ENCODE results near the gene TRAPPC12.

The TRAPPC12 gene

GRCh38 chr2:3426615-3427014, 47.1 kb downstream of the TRAPPC12 start:
- Histone ChIP-seq H3K27me3 (replicated peaks; ENCODE audit: control insufficient read depth, insufficient read depth, low read length) (no peaks in the 10 kb centered on the region), H3K4me3 (ENCODE audit: low read length) (no peak overlapping the region), H3K36me3 (ENCODE audit: control insufficient read depth, insufficient read depth, low read length, severe bottlenecking) (peaks cover 65% of the 10 kb centered on the region), H3K9me3 (ENCODE audit: control insufficient read depth, low read length) (no peaks in the 10 kb centered on the region), H3K9ac (ENCODE audit: low read length) (no peak overlapping the region), H3K4me1 (ENCODE audit: control insufficient read depth, insufficient read depth, low read length) (peaks cover 20% of the 10 kb centered on the region)
- DNase-seq (ENCODE audit: low read depth), result no peak

GRCh38 chr2:3427272-3427671, 47.8 kb downstream of the TRAPPC12 start:
- no peak overlapping the region for H3K9ac ChIP-seq (ENCODE audit: low read length)
- H3K36me3 ChIP-seq (ENCODE audit: control insufficient read depth, insufficient read depth, low read length, severe bottlenecking), result peaks cover 64% of the 10 kb centered on the region
- H3K4me1 ChIP-seq (ENCODE audit: control insufficient read depth, insufficient read depth, low read length), result peaks cover 20% of the 10 kb centered on the region
- no peaks in the 10 kb centered on the region for H3K9me3 ChIP-seq (ENCODE audit: control insufficient read depth, low read length)
- no peaks in the 10 kb centered on the region for H3K27me3 ChIP-seq (replicated peaks; ENCODE audit: control insufficient read depth, insufficient read depth, low read length)
- DNase-seq (ENCODE audit: low read depth), result no peak
- H3K4me3 ChIP-seq (ENCODE audit: low read length), result no peak overlapping the region

- H3K9me3 ChIP-seq (ENCODE audit: control insufficient read depth, low read length), result no peaks in the 10 kb centered on the region
- no peak overlapping the region for H3K4me3 ChIP-seq (ENCODE audit: low read length)
- H3K9ac ChIP-seq (ENCODE audit: low read length), result no peak overlapping the region
- peaks cover 63% of the 10 kb centered on the region for H3K36me3 ChIP-seq (ENCODE audit: control insufficient read depth, insufficient read depth, low read length, severe bottlenecking)
- peaks cover 20% of the 10 kb centered on the region for H3K4me1 ChIP-seq (ENCODE audit: control insufficient read depth, insufficient read depth, low read length)
- DNase-seq (ENCODE audit: low read depth), result no peak
- no peaks in the 10 kb centered on the region for H3K27me3 ChIP-seq (replicated peaks; ENCODE audit: control insufficient read depth, insufficient read depth, low read length)
Measured at GRCh38 chr2:3428577-3428976, 49.1 kb downstream of the TRAPPC12 start.

- Histone ChIP-seq H3K9me3 (ENCODE audit: control insufficient read depth, low read length) (no peaks in the 10 kb centered on the region), H3K36me3 (ENCODE audit: control insufficient read depth, insufficient read depth, low read length, severe bottlenecking) (peaks cover 62% of the 10 kb centered on the region), H3K9ac (ENCODE audit: low read length) (no peak overlapping the region), H3K4me3 (ENCODE audit: low read length) (no peak overlapping the region), H3K27me3 (replicated peaks; ENCODE audit: control insufficient read depth, insufficient read depth, low read length) (no peaks in the 10 kb centered on the region), H3K4me1 (ENCODE audit: control insufficient read depth, insufficient read depth, low read length) (peaks cover 20% of the 10 kb centered on the region)
- no peak for DNase-seq (ENCODE audit: low read depth)
Measured at GRCh38 chr2:3429066-3429610, 49.6 kb downstream of the TRAPPC12 start.

GRCh38 chr2:3430172-3430571, 50.7 kb downstream of the TRAPPC12 start:
- H3K4me1 ChIP-seq (ENCODE audit: control insufficient read depth, insufficient read depth, low read length), result peaks cover 20% of the 10 kb centered on the region
- peaks cover 62% of the 10 kb centered on the region for H3K36me3 ChIP-seq (ENCODE audit: control insufficient read depth, insufficient read depth, low read length, severe bottlenecking)
- no peaks in the 10 kb centered on the region for H3K27me3 ChIP-seq (replicated peaks; ENCODE audit: control insufficient read depth, insufficient read depth, low read length)
- no peaks in the 10 kb centered on the region for H3K9me3 ChIP-seq (ENCODE audit: control insufficient read depth, low read length)
- H3K9ac ChIP-seq (ENCODE audit: low read length), result no peak overlapping the region
- no peak overlapping the region for H3K4me3 ChIP-seq (ENCODE audit: low read length)
- no peak for DNase-seq (ENCODE audit: low read depth)

- Histone ChIP-seq H3K9ac (ENCODE audit: low read length) (no peak overlapping the region), H3K36me3 (ENCODE audit: control insufficient read depth, insufficient read depth, low read length, severe bottlenecking) (peaks cover 62% of the 10 kb centered on the region), H3K27me3 (replicated peaks; ENCODE audit: control insufficient read depth, insufficient read depth, low read length) (no peaks in the 10 kb centered on the region), H3K4me3 (ENCODE audit: low read length) (no peak overlapping the region), H3K4me1 (ENCODE audit: control insufficient read depth, insufficient read depth, low read length) (peaks cover 20% of the 10 kb centered on the region), H3K9me3 (ENCODE audit: control insufficient read depth, low read length) (no peaks in the 10 kb centered on the region)
- no peak for DNase-seq (ENCODE audit: low read depth)
Measured at GRCh38 chr2:3430740-3431490, 51.4 kb downstream of the TRAPPC12 start.

GRCh38 chr2:3432067-3432466, 52.6 kb downstream of the TRAPPC12 start:
- H3K36me3 ChIP-seq (ENCODE audit: control insufficient read depth, insufficient read depth, low read length, severe bottlenecking), result peaks cover 51% of the 10 kb centered on the region
- peaks cover 20% of the 10 kb centered on the region for H3K4me1 ChIP-seq (ENCODE audit: control insufficient read depth, insufficient read depth, low read length)
- no peak for DNase-seq (ENCODE audit: low read depth)
- H3K27me3 ChIP-seq (replicated peaks; ENCODE audit: control insufficient read depth, insufficient read depth, low read length), result no peaks in the 10 kb centered on the region
- H3K4me3 ChIP-seq (ENCODE audit: low read length), result no peak overlapping the region
- H3K9me3 ChIP-seq (ENCODE audit: control insufficient read depth, low read length), result no peaks in the 10 kb centered on the region
- no peak overlapping the region for H3K9ac ChIP-seq (ENCODE audit: low read length)

- no peaks in the 10 kb centered on the region for H3K9me3 ChIP-seq (ENCODE audit: control insufficient read depth, low read length)
- no peaks in the 10 kb centered on the region for H3K27me3 ChIP-seq (replicated peaks; ENCODE audit: control insufficient read depth, insufficient read depth, low read length)
- H3K4me1 ChIP-seq (ENCODE audit: control insufficient read depth, insufficient read depth, low read length), result peaks cover 20% of the 10 kb centered on the region
- peaks cover 47% of the 10 kb centered on the region for H3K36me3 ChIP-seq (ENCODE audit: control insufficient read depth, insufficient read depth, low read length, severe bottlenecking)
- no peak for DNase-seq (ENCODE audit: low read depth)
- H3K4me3 ChIP-seq (ENCODE audit: low read length), result no peak overlapping the region
- no peak overlapping the region for H3K9ac ChIP-seq (ENCODE audit: low read length)
Measured at GRCh38 chr2:3432693-3433338, 53.3 kb downstream of the TRAPPC12 start.

- no peak for DNase-seq (ENCODE audit: low read depth)
- Histone ChIP-seq H3K27me3 (replicated peaks; ENCODE audit: control insufficient read depth, insufficient read depth, low read length) (no peaks in the 10 kb centered on the region), H3K4me3 (ENCODE audit: low read length) (no peak overlapping the region), H3K36me3 (ENCODE audit: control insufficient read depth, insufficient read depth, low read length, severe bottlenecking) (peaks cover 46% of the 10 kb centered on the region), H3K4me1 (ENCODE audit: control insufficient read depth, insufficient read depth, low read length) (peaks cover 20% of the 10 kb centered on the region), H3K9ac (ENCODE audit: low read length) (no peak overlapping the region), H3K9me3 (ENCODE audit: control insufficient read depth, low read length) (no peaks in the 10 kb centered on the region)
Measured at GRCh38 chr2:3433339-3433699, 53.8 kb downstream of the TRAPPC12 start.

- DNase-seq (ENCODE audit: low read depth), result no peak
- no peak overlapping the region for H3K9ac ChIP-seq (ENCODE audit: low read length)
- peaks cover 46% of the 10 kb centered on the region for H3K36me3 ChIP-seq (ENCODE audit: control insufficient read depth, insufficient read depth, low read length, severe bottlenecking)
- H3K9me3 ChIP-seq (ENCODE audit: control insufficient read depth, low read length), result no peaks in the 10 kb centered on the region
- peaks cover 19% of the 10 kb centered on the region for H3K4me1 ChIP-seq (ENCODE audit: control insufficient read depth, insufficient read depth, low read length)
- H3K4me3 ChIP-seq (ENCODE audit: low read length), result no peak overlapping the region
- H3K27me3 ChIP-seq (replicated peaks; ENCODE audit: control insufficient read depth, insufficient read depth, low read length), result no peaks in the 10 kb centered on the region
Measured at GRCh38 chr2:3433776-3434400, 54.4 kb downstream of the TRAPPC12 start.

- DNase-seq (ENCODE audit: low read depth), result no peak
- Histone ChIP-seq H3K27me3 (replicated peaks; ENCODE audit: control insufficient read depth, insufficient read depth, low read length) (no peaks in the 10 kb centered on the region), H3K4me1 (ENCODE audit: control insufficient read depth, insufficient read depth, low read length) (peaks cover 12% of the 10 kb centered on the region), H3K9me3 (ENCODE audit: control insufficient read depth, low read length) (no peaks in the 10 kb centered on the region), H3K9ac (ENCODE audit: low read length) (no peak overlapping the region), H3K4me3 (ENCODE audit: low read length) (no peak overlapping the region), H3K36me3 (ENCODE audit: control insufficient read depth, insufficient read depth, low read length, severe bottlenecking) (peaks cover 46% of the 10 kb centered on the region)
Measured at GRCh38 chr2:3434654-3435053, 55.2 kb downstream of the TRAPPC12 start.
